K562 treated with DMSO at 1 percent for 48 hours (cell line): ENCODE data around the gene TMEM150C. TPM values are rescaled to one million over a fixed set of nuclear protein-coding genes. Genes with fewer than 3 reads are reported as not detected.

Source experiments
- total RNA-seq: library from RNA; unstranded; fragments of 300-600 nt; gene quantifications from 2 replicates; pipeline ENCODE4 v1.2.3, GENCODE V29; 2022; ENCODE audit warnings: low replicate concordance; ENCODE audit errors: extremely low read depth

Gene TMEM150C
- not detected in 2 replicates for total RNA-seq

DNA sequence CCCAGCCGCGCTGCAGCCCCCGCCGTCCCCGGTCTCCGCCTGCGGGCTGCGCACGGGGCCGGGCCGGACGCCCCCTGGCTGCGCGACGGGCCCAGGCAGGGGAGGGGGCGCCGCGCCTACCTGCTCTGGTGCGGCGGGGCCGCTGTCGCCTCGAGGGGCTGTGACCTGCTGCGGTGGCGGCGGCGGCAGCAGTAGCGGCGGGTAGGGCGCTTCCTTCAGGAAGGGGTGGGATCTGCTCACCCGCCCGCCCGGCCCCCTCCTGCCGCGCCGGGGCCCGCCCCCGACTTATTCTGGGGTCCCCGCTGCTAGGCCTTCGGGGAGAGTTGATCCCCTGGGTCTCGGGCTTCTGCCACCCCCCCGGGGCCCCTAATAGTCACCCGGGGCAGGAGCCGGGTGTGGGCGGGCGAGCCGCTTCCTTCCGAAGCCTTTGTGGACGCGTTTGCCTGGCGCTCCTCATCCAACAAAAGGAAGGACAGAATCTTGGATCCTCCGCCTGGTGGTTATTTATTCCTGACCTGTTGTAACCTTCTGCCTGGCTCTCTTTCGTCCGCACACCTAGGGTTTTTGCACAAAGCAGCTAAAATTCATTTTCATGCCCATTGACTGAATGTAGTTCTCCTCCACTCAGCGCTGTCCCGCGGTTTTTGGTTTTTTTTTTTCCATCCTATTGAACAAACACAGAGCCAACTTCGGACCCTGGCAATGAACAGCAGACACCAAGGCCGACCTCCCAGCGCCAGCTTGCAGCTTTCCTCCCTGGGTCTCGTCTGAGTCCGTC is at the start of gene TMEM150C:
Gene TMEM150C (minus strand): TSS at position 203 of the 778 bp plus-strand sequence. CDS start 57,331 bp downstream, outside the sequence.

Other genes starting within 250 kb of the TMEM150C start
- not detected in 2 replicates for gene HNRNPD, start 188.0 kb downstream of the TMEM150C start, total RNA-seq
- not detected in 2 replicates for gene HNRNPDL, start 131.5 kb downstream of the TMEM150C start, total RNA-seq
- not detected in 2 replicates for gene ENOPH1, start 131.4 kb downstream of the TMEM150C start, total RNA-seq
- not detected in 2 replicates for gene SCD5, start 236.8 kb upstream of the TMEM150C start, total RNA-seq